Measurements from ENCODE around the gene OSBPL1A. TPM values are rescaled to one million over a fixed set of nuclear protein-coding genes. Genes with fewer than 3 reads are reported as not detected.

The OSBPL1A gene
- total RNA-seq, 6 experiments from 2014 or later, result 6.2 to 16.3 (median 13.7) TPM

GRCh38 chr18:24232800-24233199, 164.8 kb downstream of the OSBPL1A start:
- H3K4me3 Mint-ChIP-seq, result no peak overlapping the region
- H3K36me3 Mint-ChIP-seq (ENCODE audit: low read depth), result no peaks in the 10 kb centered on the region
- TF ChIP-seq, protein P1, sequence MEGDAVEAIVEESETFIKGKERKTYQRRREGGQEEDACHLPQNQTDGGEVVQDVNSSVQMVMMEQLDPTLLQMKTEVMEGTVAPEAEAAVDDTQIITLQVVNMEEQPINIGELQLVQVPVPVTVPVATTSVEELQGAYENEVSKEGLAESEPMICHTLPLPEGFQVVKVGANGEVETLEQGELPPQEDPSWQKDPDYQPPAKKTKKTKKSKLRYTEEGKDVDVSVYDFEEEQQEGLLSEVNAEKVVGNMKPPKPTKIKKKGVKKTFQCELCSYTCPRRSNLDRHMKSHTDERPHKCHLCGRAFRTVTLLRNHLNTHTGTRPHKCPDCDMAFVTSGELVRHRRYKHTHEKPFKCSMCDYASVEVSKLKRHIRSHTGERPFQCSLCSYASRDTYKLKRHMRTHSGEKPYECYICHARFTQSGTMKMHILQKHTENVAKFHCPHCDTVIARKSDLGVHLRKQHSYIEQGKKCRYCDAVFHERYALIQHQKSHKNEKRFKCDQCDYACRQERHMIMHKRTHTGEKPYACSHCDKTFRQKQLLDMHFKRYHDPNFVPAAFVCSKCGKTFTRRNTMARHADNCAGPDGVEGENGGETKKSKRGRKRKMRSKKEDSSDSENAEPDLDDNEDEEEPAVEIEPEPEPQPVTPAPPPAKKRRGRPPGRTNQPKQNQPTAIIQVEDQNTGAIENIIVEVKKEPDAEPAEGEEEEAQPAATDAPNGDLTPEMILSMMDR (IDR thresholded peaks at IDR 0.05), result no peak
- no peak for DNase-seq
- no peaks in the 10 kb centered on the region for H3K9me3 Mint-ChIP-seq
- H3K27ac Mint-ChIP-seq, result no peak overlapping the region
- no peaks in the 10 kb centered on the region; the same call in 1 of the 2 replicates for H3K27me3 Mint-ChIP-seq (ENCODE audit: insufficient read depth)
- peaks cover 29% of the 10 kb centered on the region for H3K4me1 Mint-ChIP-seq (ENCODE audit: low read depth)

GRCh38 chr18:24231773-24232735, 165.6 kb downstream of the OSBPL1A start:
- no peak for DNase-seq
- no peak overlapping the region for H3K4me3 Mint-ChIP-seq
- H3K27ac Mint-ChIP-seq, result no peak overlapping the region; the same call in 1 of the 2 replicates
- no peaks in the 10 kb centered on the region for H3K36me3 Mint-ChIP-seq (ENCODE audit: low read depth)
- no peaks in the 10 kb centered on the region; the same call in 1 of the 2 replicates for H3K27me3 Mint-ChIP-seq (ENCODE audit: insufficient read depth)
- peaks cover 34% of the 10 kb centered on the region for H3K4me1 Mint-ChIP-seq (ENCODE audit: low read depth)
- no peaks in the 10 kb centered on the region for H3K9me3 Mint-ChIP-seq
- TF ChIP-seq, protein P1 (IDR thresholded peaks at IDR 0.05), result no peak

GRCh38 chr18:24230766-24231165, 166.9 kb downstream of the OSBPL1A start:
- no peak overlapping the region for H3K4me3 Mint-ChIP-seq
- peaks cover 34% of the 10 kb centered on the region for H3K4me1 Mint-ChIP-seq (ENCODE audit: low read depth)
- H3K9me3 Mint-ChIP-seq, result no peaks in the 10 kb centered on the region
- DNase-seq, result no peak
- H3K36me3 Mint-ChIP-seq (ENCODE audit: low read depth), result no peaks in the 10 kb centered on the region
- no peak overlapping the region for H3K27ac Mint-ChIP-seq
- no peaks in the 10 kb centered on the region; the same call in 1 of the 2 replicates for H3K27me3 Mint-ChIP-seq (ENCODE audit: insufficient read depth)
- TF ChIP-seq, protein P1 (IDR thresholded peaks at IDR 0.05), result no peak

GRCh38 chr18:24228667-24229041, 169.0 kb downstream of the OSBPL1A start:
- TF ChIP-seq, protein P1 (IDR thresholded peaks at IDR 0.05), result no peak
- no peaks in the 10 kb centered on the region; the same call in 1 of the 2 replicates for H3K27me3 Mint-ChIP-seq (ENCODE audit: insufficient read depth)

DNA sequence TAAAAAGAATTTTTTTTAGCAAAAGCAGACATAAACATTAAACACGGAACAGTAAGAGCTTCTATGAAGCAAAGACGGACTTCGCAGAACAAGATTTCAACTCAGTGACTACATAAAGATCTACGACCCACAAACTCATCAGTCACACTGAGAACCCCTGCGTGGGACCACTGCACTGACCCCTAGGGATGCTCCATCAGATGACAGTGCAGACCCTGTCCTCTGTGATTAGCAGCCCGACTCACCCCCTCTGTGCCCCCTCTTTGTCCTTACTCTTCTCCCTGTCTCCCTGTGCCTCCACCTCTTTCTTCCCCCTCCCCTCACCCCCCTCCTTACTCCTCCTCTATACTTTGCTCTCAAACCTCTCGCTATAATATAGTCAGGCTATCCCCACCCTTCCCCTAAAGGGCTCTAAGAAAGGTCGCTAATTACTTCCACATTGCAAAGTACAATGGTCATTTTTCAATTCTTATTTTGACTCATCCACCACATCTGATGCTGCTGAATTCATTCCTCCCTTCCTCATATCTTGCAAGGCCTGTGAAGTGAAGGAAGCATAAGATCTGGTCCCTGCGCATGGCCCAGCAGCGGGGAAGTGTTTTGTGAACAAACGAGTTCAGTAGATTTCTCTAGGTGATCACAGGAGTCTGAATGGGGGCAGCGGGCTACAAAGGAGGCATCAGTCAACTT, 169.5 kb downstream of the OSBPL1A start:
- Mint-ChIP-seq H3K27ac (peak overlapping the region; percentile 65), H3K27me3 (ENCODE audit: insufficient read depth) (no peaks in the 10 kb centered on the region; the same call in 1 of the 2 replicates), H3K36me3 (ENCODE audit: low read depth) (no peaks in the 10 kb centered on the region), H3K4me3 (peak overlapping the region; percentile 2; the same call in 1 of the 2 replicates), H3K9me3 (no peaks in the 10 kb centered on the region), H3K4me1 (ENCODE audit: low read depth) (peaks cover 34% of the 10 kb centered on the region)
- DNase-seq, result peak; percentile 31
- TF ChIP-seq, protein P1 (IDR thresholded peaks at IDR 0.05), result no peak

More at GRCh38 chr18:24228667-24229041, 169.0 kb downstream of the OSBPL1A start:
- peak overlapping the region; percentile 2; the same call in 1 of the 2 replicates for H3K4me3 Mint-ChIP-seq
- no peaks in the 10 kb centered on the region for H3K9me3 Mint-ChIP-seq
- no peak for DNase-seq
- H3K36me3 Mint-ChIP-seq (ENCODE audit: low read depth), result no peaks in the 10 kb centered on the region
- H3K27ac Mint-ChIP-seq, result peak overlapping the region; percentile 65
- peaks cover 34% of the 10 kb centered on the region for H3K4me1 Mint-ChIP-seq (ENCODE audit: low read depth)

Data from HFFc6 (cell line).